HG03460 (cell line): Measurements from ENCODE around the gene NEMF.
"Not testable (repeated sequence)": the region's sequence is repeated elsewhere in the genome, so short reads cannot be mapped to it uniquely, and the experiment has no call there.

Experiments
- ATAC-seq: cut with Tn5 transposase; IDR thresholded peaks from one replicate; pipeline ENCODE4 v1.9.1; 2021; ENCODE audit not compliant: unreplicated experiment

Gene NEMF, protein sequence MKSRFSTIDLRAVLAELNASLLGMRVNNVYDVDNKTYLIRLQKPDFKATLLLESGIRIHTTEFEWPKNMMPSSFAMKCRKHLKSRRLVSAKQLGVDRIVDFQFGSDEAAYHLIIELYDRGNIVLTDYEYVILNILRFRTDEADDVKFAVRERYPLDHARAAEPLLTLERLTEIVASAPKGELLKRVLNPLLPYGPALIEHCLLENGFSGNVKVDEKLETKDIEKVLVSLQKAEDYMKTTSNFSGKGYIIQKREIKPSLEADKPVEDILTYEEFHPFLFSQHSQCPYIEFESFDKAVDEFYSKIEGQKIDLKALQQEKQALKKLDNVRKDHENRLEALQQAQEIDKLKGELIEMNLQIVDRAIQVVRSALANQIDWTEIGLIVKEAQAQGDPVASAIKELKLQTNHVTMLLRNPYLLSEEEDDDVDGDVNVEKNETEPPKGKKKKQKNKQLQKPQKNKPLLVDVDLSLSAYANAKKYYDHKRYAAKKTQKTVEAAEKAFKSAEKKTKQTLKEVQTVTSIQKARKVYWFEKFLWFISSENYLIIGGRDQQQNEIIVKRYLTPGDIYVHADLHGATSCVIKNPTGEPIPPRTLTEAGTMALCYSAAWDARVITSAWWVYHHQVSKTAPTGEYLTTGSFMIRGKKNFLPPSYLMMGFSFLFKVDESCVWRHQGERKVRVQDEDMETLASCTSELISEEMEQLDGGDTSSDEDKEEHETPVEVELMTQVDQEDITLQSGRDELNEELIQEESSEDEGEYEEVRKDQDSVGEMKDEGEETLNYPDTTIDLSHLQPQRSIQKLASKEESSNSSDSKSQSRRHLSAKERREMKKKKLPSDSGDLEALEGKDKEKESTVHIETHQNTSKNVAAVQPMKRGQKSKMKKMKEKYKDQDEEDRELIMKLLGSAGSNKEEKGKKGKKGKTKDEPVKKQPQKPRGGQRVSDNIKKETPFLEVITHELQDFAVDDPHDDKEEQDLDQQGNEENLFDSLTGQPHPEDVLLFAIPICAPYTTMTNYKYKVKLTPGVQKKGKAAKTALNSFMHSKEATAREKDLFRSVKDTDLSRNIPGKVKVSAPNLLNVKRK

DNA sequence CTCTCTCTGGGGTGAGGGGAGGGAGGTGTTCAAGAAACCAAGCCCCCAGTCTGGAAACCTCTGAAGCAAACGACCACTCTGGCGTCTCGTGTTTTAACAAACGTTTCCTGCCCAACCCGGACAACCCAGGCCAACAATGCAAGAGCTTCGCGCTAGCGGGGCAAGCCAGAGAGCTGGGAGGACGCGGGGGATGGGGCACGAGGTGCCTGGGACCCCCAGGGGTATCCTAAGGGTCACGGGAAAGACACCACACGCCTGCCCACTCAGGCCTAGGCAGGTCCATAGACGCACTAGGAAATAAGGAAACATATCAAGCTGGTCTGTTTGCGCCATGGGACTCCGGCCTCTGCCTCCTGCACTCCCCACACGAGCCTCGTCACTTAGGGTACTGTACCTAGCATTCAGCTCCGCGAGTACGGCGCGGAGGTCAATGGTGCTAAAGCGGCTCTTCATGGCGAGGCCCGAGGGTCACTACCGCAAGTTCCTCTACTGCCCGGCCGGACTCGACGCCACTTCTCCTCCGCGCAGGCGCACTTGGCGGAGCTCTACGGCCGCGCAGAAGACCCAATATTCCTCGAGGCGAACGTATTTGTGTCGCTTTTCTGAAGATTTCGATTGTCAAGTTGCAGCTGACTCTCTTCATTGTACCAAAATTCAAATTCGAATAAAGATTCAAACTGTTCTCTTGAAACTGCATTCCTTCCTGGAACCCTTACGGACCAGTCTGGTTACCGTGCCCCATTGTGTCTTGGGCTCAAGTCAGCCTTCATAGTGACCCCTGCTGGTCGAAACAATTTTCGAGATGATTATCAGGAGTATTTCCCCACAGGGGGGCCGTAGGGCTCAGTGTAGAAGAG, at the start of gene NEMF:
Gene NEMF (minus strand): TSS at position 488 of the 857 bp plus-strand sequence. CDS start 35 bp downstream, at position 453.
- ATAC-seq = peak; percentile 77

DNA sequence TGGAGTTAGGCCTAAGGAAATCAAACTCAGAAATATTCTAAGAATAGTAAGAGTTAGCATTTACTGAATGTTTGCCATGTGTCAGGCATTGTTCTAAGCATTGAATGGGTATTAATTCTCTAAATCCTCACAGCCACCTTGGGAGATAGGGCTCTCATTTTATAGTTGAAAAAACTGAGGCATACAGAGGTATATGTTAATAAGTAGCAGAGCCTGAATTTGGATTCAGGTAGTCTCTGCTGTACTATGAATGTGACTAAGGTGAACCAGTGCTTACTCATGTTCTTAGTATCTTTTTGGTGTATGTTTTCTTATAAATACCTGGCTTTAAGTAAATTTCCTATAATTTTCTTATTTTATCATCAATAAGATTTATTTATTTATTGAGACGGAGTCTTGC, 48.4 kb upstream of the NEMF start:
- ATAC-seq = no peak

DNA sequence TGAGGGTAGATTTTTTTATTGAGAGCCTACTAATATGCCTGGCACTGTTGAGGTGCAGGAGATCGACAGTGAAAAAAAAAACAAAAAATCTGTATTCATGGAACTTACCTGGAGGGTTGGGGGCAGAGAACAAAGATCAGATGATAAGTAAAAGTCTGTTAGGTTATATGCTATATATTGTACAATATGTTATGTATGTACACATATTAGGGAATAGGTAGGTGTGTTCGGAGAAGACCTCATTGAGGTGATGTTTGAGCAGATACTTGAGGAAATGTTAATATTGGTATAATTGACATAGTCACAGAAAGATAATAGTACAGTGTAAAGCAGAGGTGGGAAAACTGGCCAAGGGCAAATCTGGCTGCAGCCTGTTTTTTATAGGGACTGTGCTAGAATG, 45.9 kb upstream of the NEMF start:
- ATAC-seq = no peak

DNA sequence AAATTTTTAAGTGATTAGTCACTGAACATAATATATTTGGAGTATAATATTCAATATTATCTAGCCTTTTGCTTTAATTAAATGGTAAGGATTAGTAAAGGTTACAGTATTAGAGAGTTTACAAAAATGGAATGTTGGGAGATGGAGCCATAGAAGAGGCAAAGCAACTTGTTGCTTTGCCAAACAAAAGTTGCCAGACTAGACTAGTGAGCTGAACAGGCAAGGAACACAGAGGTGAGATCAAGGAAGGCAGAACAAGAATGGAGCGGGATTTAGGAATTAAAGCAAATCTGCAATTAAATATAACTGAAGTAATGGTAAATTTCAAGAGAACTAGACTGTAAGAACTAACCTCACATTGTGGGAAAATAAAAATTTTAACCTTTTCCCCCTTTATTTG, 45.4 kb upstream of the NEMF start:
- no peak for ATAC-seq

DNA sequence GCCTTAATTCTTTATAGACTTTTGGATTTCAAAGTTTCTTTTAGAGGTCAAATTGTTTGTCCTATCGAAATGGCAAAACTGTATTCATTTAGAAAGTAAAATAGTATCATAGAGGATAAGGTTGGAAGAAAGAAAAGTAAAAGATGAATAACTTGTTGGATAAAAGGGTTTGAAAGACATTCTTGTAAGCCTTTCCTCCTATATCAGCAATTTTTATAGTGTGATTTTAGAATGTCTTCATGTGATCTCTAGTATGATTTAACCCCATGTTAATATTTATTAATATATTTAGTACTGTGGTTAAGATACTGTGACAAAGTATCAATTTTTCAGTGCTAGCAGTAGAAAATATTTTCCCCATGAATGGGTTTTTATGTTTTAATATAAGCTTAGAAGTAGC, 44.8 kb upstream of the NEMF start:
- no peak for ATAC-seq

DNA sequence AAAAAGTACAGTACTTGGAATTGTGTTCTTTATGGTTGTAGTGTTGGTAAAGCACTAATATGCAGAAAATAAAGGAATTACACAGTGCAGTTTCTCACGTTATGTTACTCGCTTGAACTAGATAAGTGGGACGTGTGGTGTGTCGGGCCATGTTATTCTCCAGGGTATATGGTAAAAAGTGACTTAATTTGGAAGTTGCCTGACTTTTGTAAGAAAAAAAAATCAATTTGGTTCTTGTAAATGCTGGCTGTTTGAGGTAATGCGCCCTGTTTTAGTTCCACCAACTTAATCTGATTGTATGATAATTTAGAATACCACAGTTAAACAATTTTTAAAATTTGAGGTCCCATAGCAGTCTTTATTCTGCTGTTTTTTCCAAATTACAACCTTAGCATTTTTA, 44.4 kb upstream of the NEMF start:
- no peak for ATAC-seq

DNA sequence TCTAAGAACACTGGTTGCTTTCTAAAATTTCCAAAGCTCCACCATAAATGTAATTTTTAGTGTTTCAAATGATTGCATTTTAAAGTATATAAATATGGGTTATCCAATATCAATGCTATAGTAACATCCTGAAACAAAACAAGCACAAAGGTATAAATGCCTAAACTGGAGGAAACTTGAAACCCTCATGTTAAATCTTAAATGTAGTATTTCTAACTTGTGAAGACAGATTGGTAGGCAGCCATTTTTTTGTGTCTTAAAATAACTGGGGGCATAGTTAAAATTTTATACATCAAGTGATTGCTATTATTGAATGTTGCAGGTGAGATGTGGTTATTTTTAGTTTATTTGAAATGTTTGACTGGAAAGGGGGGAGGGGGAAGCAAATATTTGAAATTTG, 43.7 kb upstream of the NEMF start:
- not testable (repeated sequence) for ATAC-seq

DNA sequence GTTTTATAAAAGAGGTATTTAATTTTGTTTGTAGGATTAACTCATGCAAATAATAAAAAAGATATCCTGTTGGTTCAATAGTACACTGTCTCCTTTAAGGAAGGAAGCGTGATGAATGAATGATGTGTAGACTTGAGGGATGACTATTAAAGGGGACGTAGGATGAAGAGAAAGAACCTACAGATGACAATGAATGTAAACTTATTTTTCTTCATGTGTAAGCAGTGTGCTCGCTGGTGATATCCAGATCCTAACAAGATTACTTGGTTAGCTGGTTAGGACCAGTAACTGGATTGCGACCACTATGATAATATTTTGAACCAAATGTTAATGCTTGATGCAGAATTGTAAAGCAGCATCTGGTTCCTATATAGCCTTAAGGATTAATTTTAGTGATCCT, 42.9 kb upstream of the NEMF start:
- ATAC-seq = no peak

DNA sequence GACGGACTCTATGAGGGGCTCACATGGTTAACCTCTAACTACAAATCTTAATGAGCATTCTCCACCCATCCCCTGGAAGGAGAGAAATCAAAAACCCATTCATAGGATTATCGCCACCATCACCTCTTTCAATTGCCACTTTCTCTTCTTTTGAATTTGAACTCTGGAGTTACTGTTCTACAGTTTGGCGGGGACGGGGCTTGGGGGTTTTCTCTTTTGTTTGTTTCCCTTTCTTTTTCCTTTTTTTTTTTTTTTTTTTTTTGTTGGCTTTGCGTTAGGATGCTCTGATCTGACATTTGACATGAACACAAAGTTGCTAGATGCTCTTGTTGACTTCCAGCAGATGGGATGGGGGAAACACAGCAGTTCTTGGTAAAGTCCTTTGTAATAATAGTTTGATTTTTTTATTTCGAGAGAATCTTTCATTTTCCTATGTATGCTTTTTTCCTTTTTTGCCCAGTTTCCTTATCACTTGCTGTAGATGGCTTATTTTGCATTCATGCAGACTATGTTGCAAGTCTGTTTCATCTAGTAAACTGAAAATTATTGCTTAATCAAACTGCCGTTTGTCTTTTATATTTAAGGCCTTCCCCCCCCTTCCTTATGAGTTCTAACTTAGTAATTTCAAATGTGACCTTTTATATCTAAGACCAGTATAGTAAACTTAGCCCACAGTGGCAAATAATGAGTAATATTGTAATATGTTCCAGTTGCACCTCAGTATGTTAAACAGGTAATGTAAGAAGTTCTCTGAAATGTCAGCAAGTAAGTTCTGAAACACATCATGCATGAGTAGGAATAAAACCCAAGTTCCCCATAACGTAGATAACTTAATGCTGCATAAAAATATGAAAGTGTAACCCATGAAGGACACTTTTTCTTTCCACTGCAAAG, 41.9 kb upstream of the NEMF start:
- not testable (repeated sequence) for ATAC-seq

DNA sequence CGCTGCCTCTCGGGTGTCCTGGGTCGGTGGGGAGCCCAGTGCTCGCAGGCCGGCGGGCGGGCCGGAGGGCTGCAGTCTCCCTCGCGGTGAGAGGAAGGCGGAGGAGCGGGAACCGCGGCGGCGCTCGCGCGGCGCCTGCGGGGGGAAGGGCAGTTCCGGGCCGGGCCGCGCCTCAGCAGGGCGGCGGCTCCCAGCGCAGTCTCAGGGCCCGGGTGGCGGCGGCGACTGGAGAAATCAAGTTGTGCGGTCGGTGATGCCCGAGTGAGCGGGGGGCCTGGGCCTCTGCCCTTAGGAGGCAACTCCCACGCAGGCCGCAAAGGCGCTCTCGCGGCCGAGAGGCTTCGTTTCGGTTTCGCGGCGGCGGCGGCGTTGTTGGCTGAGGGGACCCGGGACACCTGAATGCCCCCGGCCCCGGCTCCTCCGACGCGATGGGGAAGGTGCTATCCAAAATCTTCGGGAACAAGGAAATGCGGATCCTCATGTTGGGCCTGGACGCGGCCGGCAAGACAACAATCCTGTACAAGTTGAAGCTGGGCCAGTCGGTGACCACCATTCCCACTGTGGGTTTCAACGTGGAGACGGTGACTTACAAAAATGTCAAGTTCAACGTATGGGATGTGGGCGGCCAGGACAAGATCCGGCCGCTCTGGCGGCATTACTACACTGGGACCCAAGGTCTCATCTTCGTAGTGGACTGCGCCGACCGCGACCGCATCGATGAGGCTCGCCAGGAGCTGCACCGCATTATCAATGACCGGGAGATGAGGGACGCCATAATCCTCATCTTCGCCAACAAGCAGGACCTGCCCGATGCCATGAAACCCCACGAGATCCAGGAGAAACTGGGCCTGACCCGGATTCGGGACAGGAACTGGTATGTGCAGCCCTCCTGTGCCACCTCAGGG, 41.0 kb upstream of the NEMF start:
- peak; percentile 42 for ATAC-seq

DNA sequence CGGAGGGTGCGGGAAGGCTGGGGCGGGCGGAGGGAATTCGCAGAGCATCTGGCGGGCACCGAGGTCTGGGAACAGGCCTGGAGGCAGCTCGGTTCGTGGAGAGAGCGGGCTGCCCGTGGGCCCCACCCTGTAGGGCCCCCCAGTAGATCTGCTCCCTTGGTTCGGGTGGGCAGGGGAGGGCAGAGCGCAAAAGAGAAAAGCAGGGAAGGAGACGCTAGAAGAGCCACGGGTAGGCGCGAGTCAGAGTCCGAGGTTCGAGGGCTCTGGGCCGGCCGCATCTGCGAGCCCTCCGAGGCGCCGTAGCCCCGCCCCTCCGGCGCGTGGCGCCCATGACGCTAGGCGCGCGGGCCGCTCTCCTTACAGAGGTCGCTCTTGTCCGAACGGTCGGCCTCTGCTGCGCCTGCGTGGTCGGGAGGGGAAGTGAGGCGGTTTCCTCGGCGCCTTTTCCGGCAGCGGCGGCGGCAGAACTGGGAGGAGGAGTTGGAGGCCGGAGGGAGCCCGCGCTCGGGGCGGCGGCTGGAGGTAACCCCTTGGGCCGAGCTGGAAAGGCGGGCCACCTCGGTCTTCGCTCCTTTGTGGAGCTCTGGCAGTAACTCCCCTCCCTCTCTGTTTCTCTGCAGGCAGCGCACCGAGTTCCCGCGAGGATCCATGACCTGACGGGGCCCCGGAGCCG, 40.2 kb upstream of the NEMF start, which contains the start of gene ARF6:
Gene ARF6 (plus strand): TSS at position 447 of the 673 bp plus-strand sequence. CDS start 655 bp downstream, outside the sequence.
- ATAC-seq = peak; percentile 86

DNA sequence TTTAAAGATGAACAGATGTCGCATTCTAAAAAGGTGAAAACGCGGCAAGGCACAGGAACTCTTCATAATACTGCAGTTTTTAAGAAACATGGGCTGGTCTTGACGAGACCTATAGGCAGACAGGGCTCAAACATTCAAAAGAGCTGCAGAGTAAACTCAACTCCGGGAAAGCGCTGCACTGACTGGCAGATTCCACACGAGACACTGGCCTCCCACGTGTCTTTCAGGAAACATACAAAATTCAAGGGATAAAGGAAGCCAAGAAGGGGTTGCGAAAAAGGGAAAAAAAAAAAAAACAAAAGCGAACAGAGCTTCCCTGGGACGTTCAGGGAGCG, 39.7 kb upstream of the NEMF start:
- peak; percentile 35 for ATAC-seq

DNA sequence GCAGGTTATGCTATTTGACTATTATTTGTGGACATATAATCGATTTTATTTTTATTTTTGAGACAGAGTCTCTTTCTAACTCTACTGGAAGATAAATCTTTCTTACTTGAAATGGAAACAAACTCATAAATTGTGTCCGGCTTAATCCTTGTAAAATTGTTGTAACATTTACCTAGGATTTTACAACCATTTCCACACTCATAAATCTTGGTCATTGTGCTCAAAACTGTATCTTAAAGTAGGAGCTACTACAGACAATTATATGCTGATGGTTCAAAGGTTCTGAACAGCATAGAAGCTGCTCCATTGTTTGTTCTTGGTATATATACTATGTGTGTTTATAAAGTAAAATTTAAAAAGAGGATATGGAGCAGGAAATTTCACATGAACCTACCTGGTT, 35.7 kb upstream of the NEMF start:
- no peak for ATAC-seq

DNA sequence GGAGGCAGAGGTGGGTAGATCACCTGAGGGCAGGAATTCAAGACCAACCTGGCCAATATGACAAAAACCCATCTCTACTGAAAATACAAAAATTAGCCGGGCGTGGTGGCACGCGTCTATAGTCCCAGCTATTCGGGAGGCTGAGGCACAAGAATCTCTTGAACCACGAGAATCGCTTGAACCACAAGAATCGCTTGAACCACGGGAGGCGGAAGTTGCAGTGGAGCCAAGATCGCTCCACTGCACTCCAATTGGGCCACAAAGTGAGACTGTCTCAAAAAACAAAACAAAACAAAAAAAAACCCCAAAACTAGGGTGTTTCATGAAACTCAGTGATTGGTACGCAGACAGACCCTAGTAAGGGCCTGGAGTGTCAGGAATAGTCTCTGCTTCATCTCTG, 33.9 kb upstream of the NEMF start:
- ATAC-seq = no peak

DNA sequence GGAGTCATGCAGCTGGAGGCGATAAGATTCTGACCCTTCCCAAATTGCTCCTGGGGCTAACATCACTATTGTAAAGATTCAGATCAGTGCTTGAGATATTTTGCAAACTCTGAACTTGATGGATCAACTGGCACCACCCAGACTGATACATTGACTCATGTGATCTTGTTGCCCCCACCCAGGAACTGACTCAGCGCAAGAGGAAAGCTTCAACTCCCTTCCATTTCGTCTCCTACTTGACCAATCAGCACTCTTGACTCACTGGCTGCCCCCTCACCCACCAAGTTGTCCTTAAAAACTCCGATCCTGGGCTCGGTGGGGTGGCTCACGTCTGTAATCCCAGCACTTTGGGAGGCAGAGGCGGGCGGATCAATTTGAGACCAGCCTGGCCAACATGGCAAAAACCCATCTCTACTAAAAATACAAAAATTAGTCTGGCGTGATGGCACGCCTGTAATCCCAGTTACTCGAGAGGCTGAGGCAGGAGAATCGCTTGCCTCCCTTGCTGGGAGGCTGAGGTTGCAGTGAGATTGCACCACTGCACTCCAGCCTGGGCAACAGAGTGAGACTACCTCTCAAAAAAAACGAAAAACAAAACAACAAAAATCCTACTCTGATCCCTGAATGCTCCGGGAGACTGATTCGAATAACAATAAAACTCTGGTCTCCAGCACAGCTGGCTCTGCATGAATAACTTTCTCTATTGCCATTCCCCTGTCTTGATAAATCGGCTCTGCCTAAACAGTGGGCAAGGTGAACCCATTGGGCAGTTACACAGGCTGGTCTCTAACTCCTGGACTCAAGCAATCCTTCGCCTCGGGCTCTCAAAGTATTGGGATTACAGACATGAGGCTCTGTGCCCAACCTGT, 30.5 kb upstream of the NEMF start:
- ATAC-seq = no peak

DNA sequence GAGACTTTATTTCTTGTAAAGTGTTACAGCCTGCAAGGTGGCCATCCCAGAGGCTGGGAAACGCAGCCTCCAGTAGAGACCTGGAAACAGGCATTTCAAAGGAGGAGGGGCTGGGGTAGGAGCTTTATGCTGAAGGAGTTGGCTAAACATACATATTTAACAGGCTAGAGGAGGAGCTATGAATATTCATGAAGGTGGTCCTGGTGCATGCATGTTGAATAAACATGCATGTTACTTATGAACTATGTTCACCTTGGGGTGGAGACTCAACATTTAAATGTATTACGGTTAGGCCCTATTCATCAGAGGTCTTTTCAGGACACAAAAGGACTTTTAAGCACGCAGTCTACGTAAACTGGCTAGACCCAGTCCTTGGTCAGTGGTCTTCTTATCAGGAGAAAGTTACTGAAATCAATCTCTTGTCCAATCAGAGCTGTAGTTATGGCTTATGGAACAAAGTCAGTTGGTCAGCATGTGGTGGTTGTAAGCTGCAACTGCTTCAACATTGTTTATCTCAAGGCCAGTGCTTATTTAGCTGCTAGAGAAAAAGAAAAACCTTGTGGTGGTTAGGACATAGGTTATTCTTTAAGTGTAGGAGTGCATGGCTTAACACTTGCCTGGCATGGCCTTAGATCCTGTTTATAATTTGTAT, 28.9 kb upstream of the NEMF start:
- no peak for ATAC-seq
